ENCODE data around the gene RGS6. TPM values are rescaled to one million over a fixed set of nuclear protein-coding genes. Genes with fewer than 3 reads are reported as not detected.

Gene RGS6
- total RNA-seq, 2 experiments from 2014 or later = not detected

- Histone ChIP-seq H3K36me3 (ENCODE audit: insufficient read depth, low read length) (no peaks in the 10 kb centered on the region), H3K4me3 (ENCODE audit: low read length) (no peak overlapping the region), H3K9me3 (ENCODE audit: control insufficient read depth in 1 of 2, insufficient read depth in 1 of 2, low read length in 2 of 2) (no peaks in the 10 kb centered on the region), H3K4me1 (ENCODE audit: insufficient read depth, low read length) (no peaks in the 10 kb centered on the region), H3K27ac (ENCODE audit: low read depth in 1 of 2, low read length in 2 of 2) (no peak overlapping the region), H3K27me3 (ENCODE audit: control insufficient read depth in 1 of 2, insufficient read depth in 2 of 2, low read length in 2 of 2) (peaks cover 0 to 3% of the 10 kb centered on the region in 2 experiments)
- DNase-seq (no peak), ATAC-seq (ENCODE audit: poor library complexity) (no peak)
- no peaks in the 10 kb centered on the region for H3K36me3 Mint-ChIP-seq (ENCODE audit: low read depth)
- no peak overlapping the region for H3K27ac Mint-ChIP-seq
- H3K9me3 Mint-ChIP-seq = no peaks in the 10 kb centered on the region
- no peak overlapping the region for H3K4me3 Mint-ChIP-seq
- no peaks in the 10 kb centered on the region for H3K27me3 Mint-ChIP-seq
- intact Hi-C loops (cut with DNase I, micrococcal nuclease) = no loop called here
- ChIA-PET POLR2A (no interaction called here), CTCF (no interaction called here)
- TF ChIP-seq CTCF (IDR thresholded peaks at IDR 0.05) = no peak
- H3K4me1 Mint-ChIP-seq (ENCODE audit: low read depth) = no peaks in the 10 kb centered on the region
These were observed 76.4 kb downstream of the RGS6 start for GRCh38 chr14:72008666-72009065.

GRCh38 chr14:72010474-72010873 lies 78.2 kb downstream of the RGS6 start:
- Histone ChIP-seq H3K4me3 (ENCODE audit: low read length) (no peak overlapping the region), H3K36me3 (ENCODE audit: insufficient read depth, low read length) (no peaks in the 10 kb centered on the region), H3K4me1 (ENCODE audit: insufficient read depth, low read length) (no peaks in the 10 kb centered on the region), H3K27ac (ENCODE audit: low read depth in 1 of 2, low read length in 2 of 2) (no peak overlapping the region), H3K27me3 (ENCODE audit: control insufficient read depth in 1 of 2, insufficient read depth in 2 of 2, low read length in 2 of 2) (peaks cover 0 to 3% of the 10 kb centered on the region in 2 experiments), H3K9me3 (ENCODE audit: control insufficient read depth in 1 of 2, insufficient read depth in 1 of 2, low read length in 2 of 2) (no peaks in the 10 kb centered on the region)
- Mint-ChIP-seq H3K9me3 (no peaks in the 10 kb centered on the region), H3K36me3 (ENCODE audit: low read depth) (no peaks in the 10 kb centered on the region), H3K27ac (no peak overlapping the region), H3K4me1 (ENCODE audit: low read depth) (no peaks in the 10 kb centered on the region), H3K4me3 (no peak overlapping the region), H3K27me3 (no peaks in the 10 kb centered on the region)
- ChIA-PET POLR2A (no interaction called here), CTCF (no interaction called here)
- intact Hi-C loops (cut with DNase I, micrococcal nuclease) = no loop called here
- DNase-seq = no peak
- ATAC-seq (ENCODE audit: poor library complexity) = no peak
- no peak for TF ChIP-seq CTCF (IDR thresholded peaks at IDR 0.05)

GRCh38 chr14:72013721-72014345 lies 81.6 kb downstream of the RGS6 start:
- no peaks in the 10 kb centered on the region for H3K9me3 ChIP-seq (ENCODE audit: control insufficient read depth in 1 of 2, insufficient read depth in 1 of 2, low read length in 2 of 2)
- CTCF ChIA-PET = no interaction called here
- ATAC-seq (ENCODE audit: poor library complexity) = no peak

More at GRCh38 chr14:72013721-72014345, 81.6 kb downstream of the RGS6 start:
- no peaks in the 10 kb centered on the region for H3K36me3 ChIP-seq (ENCODE audit: insufficient read depth, low read length)
- no peaks in the 10 kb centered on the region for H3K4me1 ChIP-seq (ENCODE audit: insufficient read depth, low read length)
- peaks cover 0 to 3% of the 10 kb centered on the region in 2 experiments for H3K27me3 ChIP-seq (ENCODE audit: control insufficient read depth in 1 of 2, insufficient read depth in 2 of 2, low read length in 2 of 2)
- intact Hi-C loops (cut with DNase I, micrococcal nuclease) = no loop called here
- no peak overlapping the region for H3K27ac Mint-ChIP-seq
- no peaks in the 10 kb centered on the region for H3K36me3 Mint-ChIP-seq (ENCODE audit: low read depth)
- no peak overlapping the region for H3K27ac ChIP-seq (ENCODE audit: low read depth in 1 of 2, low read length in 2 of 2)
- no peaks in the 10 kb centered on the region for H3K9me3 Mint-ChIP-seq
- peaks cover 16% of the 10 kb centered on the region for H3K27me3 Mint-ChIP-seq
- no peak overlapping the region for H3K4me3 ChIP-seq (ENCODE audit: low read length)
- TF ChIP-seq CTCF (IDR thresholded peaks at IDR 0.05) = no peak
- POLR2A ChIA-PET = no interaction called here
- no peak overlapping the region for H3K4me3 Mint-ChIP-seq
- no peak for DNase-seq
- H3K4me1 Mint-ChIP-seq (ENCODE audit: low read depth) = no peaks in the 10 kb centered on the region

Measured in CD4-positive, alpha-beta T cell (primary cell).